ENCODE data around the gene MEIOB. TPM values are rescaled to one million over a fixed set of nuclear protein-coding genes. Genes with fewer than 3 reads are reported as not detected.
"Not testable (repeated sequence)": the region's sequence is repeated elsewhere in the genome, so short reads cannot be mapped to it uniquely, and the experiment has no call there.

MEIOB gene
- total and polyA plus RNA-seq, 8 donors: 0.13 TPM; not detected in 7

DNA sequence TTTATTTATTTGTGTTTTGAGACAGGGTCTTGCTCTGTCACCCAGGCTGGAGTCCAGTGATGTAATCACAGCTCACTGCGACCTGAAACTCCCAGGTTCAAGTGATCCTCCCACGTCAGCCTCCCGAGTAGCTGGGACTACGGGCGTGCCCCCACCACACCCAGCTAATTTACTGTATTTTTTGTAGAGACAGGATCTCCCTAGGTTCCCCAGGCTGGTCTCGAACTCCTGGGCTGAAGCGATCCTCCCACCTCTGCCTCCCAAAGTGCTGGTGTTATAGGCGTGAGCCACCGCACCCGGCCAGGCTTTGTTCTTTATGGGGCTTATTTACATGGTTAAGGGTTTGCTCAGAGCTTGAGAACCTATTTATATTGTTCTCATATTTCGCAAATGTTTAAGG, 5.8 kb upstream of the MEIOB start:
- intact Hi-C loops (cut with DNase I; ENCODE audit: low total_unique reads): no loop called here
- Histone ChIP-seq H3K36me3 (no peaks in the 10 kb centered on the region), H3K9me3 (no peaks in the 10 kb centered on the region), H3K4me1 (no peaks in the 10 kb centered on the region), H3K27me3 (peaks cover 0 to 95% (median 22%) of the 10 kb centered on the region in 3 donors), H3K27ac (no peak overlapping the region), H3K4me3 (no peak overlapping the region)
- no peak for DNase-seq
- 35 to 56% (median 42%) methylated on average over 11 of the region's 11 CpGs for WGBS, 5 donors
- no peak for TF ChIP-seq EP300 (IDR thresholded peaks at IDR 0.05)
- TF ChIP-seq POLR2AphosphoS5 (IDR thresholded peaks at IDR 0.05): no peak

DNA sequence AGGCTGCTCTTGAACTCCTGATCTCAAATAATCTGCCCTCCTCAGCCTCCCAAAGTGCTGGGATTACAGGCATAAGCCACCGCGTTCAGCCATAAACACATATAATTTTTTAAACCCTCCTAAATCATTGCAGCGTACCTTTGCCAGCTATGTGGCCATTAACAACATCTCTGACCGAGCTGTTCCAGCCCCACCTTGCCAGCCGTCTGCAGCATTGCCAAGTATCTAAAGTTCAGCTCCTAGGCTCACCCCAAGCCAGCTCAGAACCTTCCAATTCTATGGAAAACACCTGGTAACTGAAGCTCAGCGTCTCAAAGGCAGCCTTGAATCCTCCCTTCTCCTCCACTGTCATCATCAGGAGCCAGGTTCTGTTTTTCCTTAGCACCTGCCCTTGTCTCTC, 5.1 kb upstream of the MEIOB start:
- H3K4me3 ChIP-seq: no peak overlapping the region
- DNase-seq: no peak
- peaks cover 0 to 2% (median under 1%) of the 10 kb centered on the region in 4 donors for H3K9me3 ChIP-seq
- H3K36me3 ChIP-seq: no peaks in the 10 kb centered on the region
- H3K27ac ChIP-seq: no peak overlapping the region
- intact Hi-C loops (cut with DNase I; ENCODE audit: low total_unique reads): no loop called here
- peaks cover 0 to 7% (median 2%) of the 10 kb centered on the region in 4 donors for H3K4me1 ChIP-seq
- 47 to 57% (median 49%) methylated on average over 6 of the region's 6 CpGs for WGBS, 5 donors
- no peak for TF ChIP-seq POLR2A (IDR thresholded peaks at IDR 0.05)
- no peak for TF ChIP-seq POLR2AphosphoS5 (IDR thresholded peaks at IDR 0.05)
- TF ChIP-seq, protein P1, sequence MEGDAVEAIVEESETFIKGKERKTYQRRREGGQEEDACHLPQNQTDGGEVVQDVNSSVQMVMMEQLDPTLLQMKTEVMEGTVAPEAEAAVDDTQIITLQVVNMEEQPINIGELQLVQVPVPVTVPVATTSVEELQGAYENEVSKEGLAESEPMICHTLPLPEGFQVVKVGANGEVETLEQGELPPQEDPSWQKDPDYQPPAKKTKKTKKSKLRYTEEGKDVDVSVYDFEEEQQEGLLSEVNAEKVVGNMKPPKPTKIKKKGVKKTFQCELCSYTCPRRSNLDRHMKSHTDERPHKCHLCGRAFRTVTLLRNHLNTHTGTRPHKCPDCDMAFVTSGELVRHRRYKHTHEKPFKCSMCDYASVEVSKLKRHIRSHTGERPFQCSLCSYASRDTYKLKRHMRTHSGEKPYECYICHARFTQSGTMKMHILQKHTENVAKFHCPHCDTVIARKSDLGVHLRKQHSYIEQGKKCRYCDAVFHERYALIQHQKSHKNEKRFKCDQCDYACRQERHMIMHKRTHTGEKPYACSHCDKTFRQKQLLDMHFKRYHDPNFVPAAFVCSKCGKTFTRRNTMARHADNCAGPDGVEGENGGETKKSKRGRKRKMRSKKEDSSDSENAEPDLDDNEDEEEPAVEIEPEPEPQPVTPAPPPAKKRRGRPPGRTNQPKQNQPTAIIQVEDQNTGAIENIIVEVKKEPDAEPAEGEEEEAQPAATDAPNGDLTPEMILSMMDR (IDR thresholded peaks at IDR 0.05): no peak
- TF ChIP-seq EP300 (IDR thresholded peaks at IDR 0.05): no peak
- peaks cover 0 to 97% (median 29%) of the 10 kb centered on the region in 3 donors for H3K27me3 ChIP-seq

DNA sequence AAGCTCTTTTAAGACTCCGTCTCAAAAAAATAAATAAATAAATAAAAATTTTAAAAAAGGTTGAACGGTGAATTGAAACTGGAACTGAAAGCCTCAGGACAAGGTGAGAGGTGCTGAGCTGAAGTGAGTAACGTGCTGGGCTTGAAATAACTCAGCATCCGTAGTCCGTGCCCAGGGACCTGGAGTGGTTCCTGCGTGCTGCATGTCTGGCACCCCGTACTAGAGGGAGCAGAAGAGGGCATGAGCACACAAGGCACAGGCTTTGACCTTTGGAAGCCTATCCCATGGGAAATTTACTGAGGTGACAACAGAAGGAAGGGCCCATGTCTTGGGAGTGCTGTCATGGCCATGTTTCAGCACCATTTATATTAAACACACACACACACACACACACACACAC, 4.5 kb upstream of the MEIOB start:
- intact Hi-C loops (cut with DNase I; ENCODE audit: low total_unique reads): no loop called here
- H3K27ac ChIP-seq: no peak overlapping the region

DNA sequence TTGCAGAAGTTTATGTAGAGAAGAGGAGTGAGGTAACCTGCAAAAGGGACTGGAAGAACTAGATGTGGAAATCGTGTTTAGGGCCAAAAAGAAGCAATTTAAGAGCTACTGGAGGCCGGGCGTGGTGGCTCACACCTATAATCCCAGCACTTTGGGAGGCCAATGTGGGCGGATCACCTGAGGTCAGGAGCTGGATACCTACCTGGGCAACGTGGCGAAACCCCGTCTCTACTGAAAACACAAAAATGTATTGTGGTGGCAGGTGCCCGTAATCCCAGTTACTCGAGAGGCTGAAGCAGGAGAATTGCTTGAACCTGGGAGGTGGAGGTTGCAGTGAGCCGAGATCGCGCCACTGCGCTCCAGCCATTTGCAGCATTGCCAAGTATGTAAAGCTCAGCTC, 4.1 kb upstream of the MEIOB start:
- H3K9me3 ChIP-seq; H3K4me3 ChIP-seq; H3K27ac ChIP-seq; H3K36me3 ChIP-seq; intact Hi-C loops (cut with DNase I; ENCODE audit: low total_unique reads); DNase-seq: not testable (repeated sequence)
- Histone ChIP-seq H3K4me1 (peaks cover 0 to 12% (median 4%) of the 10 kb centered on the region in 4 donors), H3K27me3 (peaks cover 0 to 92% (median 35%) of the 10 kb centered on the region in 3 donors)
- WGBS, 5 donors: 84 to 87% (median 84%) methylated on average over 13 of the region's 13 CpGs

More for the DNA sequence above, 4.5 kb upstream of the MEIOB start:
- H3K9me3 ChIP-seq: peaks cover 0 to 6% (median 1%) of the 10 kb centered on the region in 4 donors
- 65 to 81% (median 74%) methylated on average over 7 of the region's 7 CpGs for WGBS, 5 donors
- H3K27me3 ChIP-seq: peaks cover 0 to 96% (median 35%) of the 10 kb centered on the region in 3 donors
- no peak for DNase-seq
- no peak for TF ChIP-seq POLR2A (IDR thresholded peaks at IDR 0.05)
- TF ChIP-seq, protein P1 (IDR thresholded peaks at IDR 0.05): no peak
- no peak for TF ChIP-seq EP300 (IDR thresholded peaks at IDR 0.05)
- TF ChIP-seq POLR2AphosphoS5 (IDR thresholded peaks at IDR 0.05): no peak
- peaks cover 0 to 12% (median 4%) of the 10 kb centered on the region in 4 donors for H3K4me1 ChIP-seq
- no peaks in the 10 kb centered on the region for H3K36me3 ChIP-seq
- no peak overlapping the region for H3K4me3 ChIP-seq

DNA sequence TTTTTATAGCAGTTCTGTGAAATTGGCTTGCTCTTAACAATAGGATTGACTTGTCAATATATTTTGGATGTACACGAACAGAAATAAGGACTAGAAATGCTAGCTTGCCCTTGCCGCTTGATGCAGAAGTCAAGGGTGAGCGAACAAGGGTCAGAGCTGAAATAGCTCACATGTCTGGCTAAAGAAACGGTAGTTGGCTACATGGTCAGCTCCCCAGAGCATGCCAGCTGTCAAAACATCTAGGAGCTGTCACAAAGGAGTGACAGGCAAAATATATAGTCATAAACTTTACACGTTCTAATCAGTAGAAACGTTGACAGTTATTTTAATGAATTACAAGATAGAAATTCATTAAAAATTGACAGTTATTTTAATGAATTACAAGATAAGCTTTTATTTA, 2.9 kb upstream of the MEIOB start:
- DNase-seq: no peak
- Histone ChIP-seq H3K27ac (no peak overlapping the region), H3K4me3 (no peak overlapping the region), H3K9me3 (peaks cover 0 to 6% (median 1%) of the 10 kb centered on the region in 4 donors), H3K36me3 (no peaks in the 10 kb centered on the region), H3K27me3 (peaks cover 0 to 83% (median 35%) of the 10 kb centered on the region in 3 donors), H3K4me1 (peaks cover 0 to 12% (median 4%) of the 10 kb centered on the region in 4 donors)
- WGBS, 5 donors: 41 to 50% (median 49%) methylated on average over 6 of the region's 6 CpGs
- intact Hi-C loops (cut with DNase I; ENCODE audit: low total_unique reads): no loop called here
- TF ChIP-seq, protein P1 (IDR thresholded peaks at IDR 0.05): no peak
- TF ChIP-seq POLR2AphosphoS5 (IDR thresholded peaks at IDR 0.05) (no peak), EP300 (IDR thresholded peaks at IDR 0.05) (no peak), POLR2A (IDR thresholded peaks at IDR 0.05) (no peak)

Data from stomach (tissue), 9 donors.